ENCODE results near the gene BCL2L14. TPM values are rescaled to one million over a fixed set of nuclear protein-coding genes. Genes with fewer than 3 reads are reported as not detected.

BCL2L14 gene
- total RNA-seq, 4 donors from 2014 or later: not detected

DNA sequence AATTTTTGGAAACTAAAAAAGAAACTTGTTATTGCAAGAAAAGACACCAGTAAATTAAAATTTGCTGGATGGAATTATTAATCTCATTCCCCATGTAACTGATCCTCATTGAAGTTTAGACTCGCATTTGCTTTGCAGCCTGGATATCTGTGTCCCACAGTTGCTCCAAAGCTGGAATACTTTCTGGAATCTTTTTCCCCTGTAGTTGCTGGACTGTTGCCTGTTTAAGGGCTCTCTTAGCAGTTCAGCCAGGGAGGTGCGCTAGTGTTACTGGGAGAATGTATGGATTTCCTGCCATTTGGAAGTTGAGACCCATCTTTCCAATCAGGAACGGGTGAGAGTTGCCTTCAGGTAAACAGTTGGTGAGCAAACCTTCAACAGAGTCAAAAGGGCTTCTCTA is 20.3 kb downstream of the BCL2L14 start:
- 57% methylated on average over 3 of the region's 3 CpGs for WGBS
- TF ChIP-seq EP300 (IDR thresholded peaks at IDR 0.05) (no peak), POLR2A (IDR thresholded peaks at IDR 0.05) (no peak), POLR2AphosphoS5 (IDR thresholded peaks at IDR 0.05) (no peak), CTCF (IDR thresholded peaks at IDR 0.05) (no peak)
- no peak for DNase-seq (ENCODE audit: low spot score in 2 of 2)
- Histone ChIP-seq H3K4me1 (peaks cover 14% of the 10 kb centered on the region), H3K4me3 (no peak overlapping the region), H3K36me3 (no peaks in the 10 kb centered on the region), H3K9me3 (no peaks in the 10 kb centered on the region), H3K27ac (no peak overlapping the region), H3K27me3 (no peaks in the 10 kb centered on the region)

DNA sequence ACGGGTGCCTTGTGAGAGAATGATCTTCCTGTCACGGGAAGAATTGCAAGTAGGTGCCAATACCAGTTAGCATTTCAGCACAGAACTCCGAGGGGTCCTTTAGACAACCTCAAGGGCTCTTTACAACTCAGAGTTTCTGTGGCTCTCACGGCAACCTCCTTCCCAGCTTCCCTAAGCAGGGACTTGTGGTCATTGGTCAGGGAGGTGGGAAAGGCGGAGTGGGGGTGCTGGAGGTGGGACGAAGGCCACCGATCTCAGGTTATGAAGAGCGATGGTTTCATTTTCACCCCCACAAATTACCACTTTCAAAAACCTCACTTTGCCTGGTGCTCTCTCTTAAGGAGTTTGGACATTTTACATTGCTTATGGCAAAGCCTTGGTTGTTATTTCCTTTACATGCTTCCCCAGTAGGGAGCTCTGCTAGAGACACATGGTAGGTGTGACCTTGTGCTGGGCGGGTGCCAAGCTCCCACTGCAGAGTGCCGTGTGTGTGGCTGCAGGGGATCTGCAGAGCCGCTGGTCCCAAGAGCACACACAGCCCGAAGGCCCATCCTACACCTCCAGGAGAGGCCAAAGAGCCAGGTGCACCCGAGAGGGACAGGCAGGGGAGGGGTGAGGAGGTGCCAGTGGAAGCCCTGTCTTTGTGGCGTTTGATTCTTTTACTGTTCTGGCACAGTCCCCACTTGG is 21.4 kb downstream of the BCL2L14 start:
- no peak for TF ChIP-seq EP300 (IDR thresholded peaks at IDR 0.05)
- no peak for TF ChIP-seq POLR2A (IDR thresholded peaks at IDR 0.05)
- TF ChIP-seq POLR2AphosphoS5 (IDR thresholded peaks at IDR 0.05): no peak
- no peak for TF ChIP-seq CTCF (IDR thresholded peaks at IDR 0.05)
- WGBS: 58% methylated on average over 14 of the region's 14 CpGs
- Histone ChIP-seq H3K36me3 (no peaks in the 10 kb centered on the region), H3K27me3 (no peaks in the 10 kb centered on the region), H3K27ac (no peak overlapping the region), H3K4me1 (peaks cover 14% of the 10 kb centered on the region), H3K4me3 (no peak overlapping the region), H3K9me3 (no peaks in the 10 kb centered on the region)
- DNase-seq (ENCODE audit: low spot score in 2 of 2): no peak

DNA sequence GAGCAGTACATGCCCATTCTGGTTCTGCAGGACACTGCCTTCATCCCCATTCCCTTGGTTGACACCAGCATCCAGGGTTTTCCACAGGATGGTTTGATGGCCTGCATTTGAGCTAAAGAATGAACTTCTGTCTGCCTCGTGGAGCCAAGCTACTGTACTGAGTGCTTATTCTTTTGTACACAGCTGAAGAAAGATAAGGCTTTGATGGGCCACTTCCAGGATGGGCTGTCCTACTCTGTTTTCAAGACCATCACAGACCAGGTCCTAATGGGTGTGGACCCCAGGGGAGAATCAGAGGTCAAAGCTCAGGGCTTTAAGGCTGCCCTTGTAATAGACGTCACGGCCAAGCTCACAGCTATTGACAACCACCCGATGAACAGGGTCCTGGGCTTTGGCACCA is 23.7 kb downstream of the BCL2L14 start:
- H3K9me3 ChIP-seq: no peaks in the 10 kb centered on the region
- peaks cover 14% of the 10 kb centered on the region for H3K4me1 ChIP-seq
- no peak for DNase-seq (ENCODE audit: low spot score in 2 of 2)
- H3K27me3 ChIP-seq: no peaks in the 10 kb centered on the region
- H3K27ac ChIP-seq: no peak overlapping the region
- H3K4me3 ChIP-seq: no peak overlapping the region
- TF ChIP-seq POLR2A (IDR thresholded peaks at IDR 0.05): no peak
- TF ChIP-seq CTCF (IDR thresholded peaks at IDR 0.05): no peak
- TF ChIP-seq EP300 (IDR thresholded peaks at IDR 0.05): no peak
- no peak for TF ChIP-seq POLR2AphosphoS5 (IDR thresholded peaks at IDR 0.05)
- 96% methylated on average over 4 of the region's 4 CpGs for WGBS
- no peaks in the 10 kb centered on the region for H3K36me3 ChIP-seq

DNA sequence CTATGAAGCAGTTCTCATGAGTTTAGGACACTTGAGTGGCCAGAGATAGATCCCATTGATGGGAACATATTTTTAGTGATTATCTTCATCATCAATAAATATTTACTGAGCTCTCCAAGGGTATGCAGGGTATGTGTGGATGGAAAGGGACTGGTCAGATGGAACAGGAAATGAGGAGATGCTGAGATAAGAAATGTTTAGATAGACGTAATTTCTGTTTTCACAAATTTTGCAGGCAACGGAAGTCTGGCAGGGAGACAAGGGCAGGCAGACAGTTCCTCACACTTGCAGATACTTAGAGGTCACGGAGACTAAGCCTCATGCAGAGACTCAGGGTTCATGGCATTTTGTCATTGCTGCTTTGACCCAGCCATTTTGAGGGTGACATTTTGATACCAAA is 24.3 kb downstream of the BCL2L14 start:
- TF ChIP-seq POLR2AphosphoS5 (IDR thresholded peaks at IDR 0.05): no peak
- no peak for TF ChIP-seq EP300 (IDR thresholded peaks at IDR 0.05)
- TF ChIP-seq POLR2A (IDR thresholded peaks at IDR 0.05): no peak
- no peak for TF ChIP-seq CTCF (IDR thresholded peaks at IDR 0.05)
- no peaks in the 10 kb centered on the region for H3K9me3 ChIP-seq
- DNase-seq (ENCODE audit: low spot score in 2 of 2): no peak
- H3K36me3 ChIP-seq: no peaks in the 10 kb centered on the region
- WGBS: 75% methylated on average over 3 of the region's 3 CpGs
- H3K4me3 ChIP-seq: no peak overlapping the region
- no peaks in the 10 kb centered on the region for H3K27me3 ChIP-seq
- H3K27ac ChIP-seq: no peak overlapping the region
- peaks cover 14% of the 10 kb centered on the region for H3K4me1 ChIP-seq

- Histone ChIP-seq H3K27ac (no peak overlapping the region), H3K4me3 (no peak overlapping the region), H3K36me3 (no peaks in the 10 kb centered on the region), H3K9me3 (no peaks in the 10 kb centered on the region), H3K27me3 (no peaks in the 10 kb centered on the region), H3K4me1 (no peaks in the 10 kb centered on the region)
- 58% methylated on average over 6 of the region's 6 CpGs for WGBS
- no peak for TF ChIP-seq POLR2A (IDR thresholded peaks at IDR 0.05)
- no peak for TF ChIP-seq CTCF (IDR thresholded peaks at IDR 0.05)
- no peak for TF ChIP-seq POLR2AphosphoS5 (IDR thresholded peaks at IDR 0.05)
- no peak for TF ChIP-seq EP300 (IDR thresholded peaks at IDR 0.05)
- no peak for DNase-seq (ENCODE audit: low spot score in 2 of 2)
Measured at GRCh38 chr12:12097891-12098690, 27.4 kb downstream of the BCL2L14 start.

All from suprapubic skin (tissue), 4 donors.